Bronchial epithelial cell (primary cell): ENCODE data around the gene SLC7A10. TPM values are rescaled to one million over a fixed set of nuclear protein-coding genes. Genes with fewer than 3 reads are reported as not detected.

Experiments used
- DNase-seq: peaks from one replicate; pipeline ENCODE4 v3.0.0-alpha.2; 2010; ENCODE audit warnings: low read depth
- FAIRE-seq: peaks from 2 replicates; lab custom pipeline; 2011; peaks lifted over from hg19 to GRCh38; lab: Jason Lieb, UNC
- H3K27me3 ChIP-seq: 2 replicates; pipeline ENCODE4 v1.5.1; 2011; ENCODE audit warnings: low read length; ENCODE audit not compliant: control insufficient read depth, insufficient read depth
- H3K36me3 ChIP-seq: 2 replicates; pipeline ENCODE4 v1.5.1; 2011; ENCODE audit warnings: low read length; ENCODE audit not compliant: control insufficient read depth, insufficient read depth
- H3K4me3 ChIP-seq: 2 replicates; pipeline ENCODE4 v1.5.1; 2011; ENCODE audit warnings: mild to moderate bottlenecking, low read depth, low read length, control low read depth
- total RNA-seq: library from RNA; depleted of rRNA; stranded (reverse); fragments of >200 nt; gene quantifications from 2 replicates; pipeline ENCODE4 v1.2.1, GENCODE V29; 2014
- TF ChIP-seq, protein P1 (sequence below): IDR thresholded peaks from 2 replicates; pipeline ENCODE4 v1.5.1; 2011; ENCODE audit warnings: mild to moderate bottlenecking, moderate library complexity, low read length, control low read depth, inconsistent platforms; ENCODE audit not compliant: insufficient read depth, severe bottlenecking

SLC7A10 gene
- total RNA-seq, 1 donor from 2014 or later = not detected

DNA sequence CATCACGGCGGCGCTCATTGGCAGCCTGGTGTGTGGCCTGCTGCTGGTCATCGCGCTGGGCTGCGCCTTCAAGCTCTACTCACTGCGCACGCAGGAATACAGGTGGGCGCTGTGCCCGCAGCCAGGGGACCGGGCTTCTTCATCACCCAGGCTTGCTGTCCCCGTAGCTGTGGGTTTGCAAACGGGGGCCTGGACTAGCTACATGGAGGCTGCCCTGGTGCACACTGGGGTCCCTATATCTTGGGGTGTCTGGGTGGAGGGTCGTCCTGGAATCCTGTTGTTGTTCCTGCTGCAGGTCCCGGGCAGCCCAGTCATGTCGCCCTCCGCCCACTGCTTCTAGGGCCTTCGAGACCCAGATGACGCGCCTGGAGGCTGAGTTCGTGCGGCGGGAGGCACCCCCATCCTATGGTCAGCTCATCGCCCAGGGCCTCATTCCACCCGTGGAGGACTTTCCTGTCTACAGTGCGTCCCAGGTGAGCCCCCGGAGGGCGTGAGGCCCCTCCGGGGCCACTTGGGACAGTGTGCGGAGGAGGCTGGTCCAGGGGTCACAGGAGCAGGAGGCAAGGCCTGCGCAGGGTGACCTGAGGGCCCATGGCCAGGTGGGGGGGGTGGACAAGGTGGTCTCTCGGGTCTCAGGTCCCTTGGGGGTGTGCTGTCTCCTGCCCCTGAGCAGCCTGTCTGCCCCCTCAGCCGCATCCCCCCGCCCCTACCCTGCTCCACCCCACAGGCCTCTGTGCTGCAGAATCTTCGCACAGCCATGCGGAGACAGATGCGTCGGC, 19.2 kb downstream of the SLC7A10 start:
- TF ChIP-seq, protein P1, sequence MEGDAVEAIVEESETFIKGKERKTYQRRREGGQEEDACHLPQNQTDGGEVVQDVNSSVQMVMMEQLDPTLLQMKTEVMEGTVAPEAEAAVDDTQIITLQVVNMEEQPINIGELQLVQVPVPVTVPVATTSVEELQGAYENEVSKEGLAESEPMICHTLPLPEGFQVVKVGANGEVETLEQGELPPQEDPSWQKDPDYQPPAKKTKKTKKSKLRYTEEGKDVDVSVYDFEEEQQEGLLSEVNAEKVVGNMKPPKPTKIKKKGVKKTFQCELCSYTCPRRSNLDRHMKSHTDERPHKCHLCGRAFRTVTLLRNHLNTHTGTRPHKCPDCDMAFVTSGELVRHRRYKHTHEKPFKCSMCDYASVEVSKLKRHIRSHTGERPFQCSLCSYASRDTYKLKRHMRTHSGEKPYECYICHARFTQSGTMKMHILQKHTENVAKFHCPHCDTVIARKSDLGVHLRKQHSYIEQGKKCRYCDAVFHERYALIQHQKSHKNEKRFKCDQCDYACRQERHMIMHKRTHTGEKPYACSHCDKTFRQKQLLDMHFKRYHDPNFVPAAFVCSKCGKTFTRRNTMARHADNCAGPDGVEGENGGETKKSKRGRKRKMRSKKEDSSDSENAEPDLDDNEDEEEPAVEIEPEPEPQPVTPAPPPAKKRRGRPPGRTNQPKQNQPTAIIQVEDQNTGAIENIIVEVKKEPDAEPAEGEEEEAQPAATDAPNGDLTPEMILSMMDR = no peak
- DNase-seq = no peak
- Histone ChIP-seq H3K27me3 (no peaks in the 10 kb centered on the region), H3K4me3 (no peak overlapping the region), H3K36me3 (no peaks in the 10 kb centered on the region)
- no peak for FAIRE-seq

DNA sequence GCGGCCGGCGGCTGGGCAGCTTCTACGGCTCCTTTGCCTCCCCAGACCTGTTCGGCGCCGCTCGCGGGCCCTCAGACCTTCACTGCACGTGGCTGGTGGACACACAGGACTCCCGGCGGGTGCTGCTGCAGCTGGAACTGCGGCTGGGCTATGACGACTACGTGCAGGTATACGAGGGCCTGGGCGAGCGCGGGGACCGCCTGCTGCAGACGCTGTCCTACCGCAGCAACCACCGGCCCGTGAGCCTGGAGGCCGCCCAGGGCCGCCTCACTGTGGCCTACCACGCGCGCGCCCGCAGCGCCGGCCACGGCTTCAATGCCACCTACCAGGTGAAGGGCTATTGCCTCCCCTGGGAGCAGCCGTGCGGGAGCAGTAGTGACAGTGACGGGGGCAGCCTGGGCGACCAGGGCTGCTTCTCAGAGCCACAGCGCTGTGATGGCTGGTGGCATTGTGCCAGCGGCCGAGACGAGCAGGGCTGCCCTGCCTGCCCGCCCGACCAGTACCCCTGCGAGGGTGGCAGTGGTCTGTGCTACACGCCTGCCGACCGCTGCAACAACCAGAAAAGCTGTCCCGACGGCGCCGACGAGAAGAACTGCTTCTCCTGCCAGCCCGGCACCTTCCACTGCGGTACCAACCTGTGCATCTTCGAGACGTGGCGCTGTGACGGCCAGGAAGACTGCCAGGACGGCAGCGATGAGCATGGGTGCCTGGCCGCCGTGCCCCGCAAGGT, 20.0 kb downstream of the SLC7A10 start:
- TF ChIP-seq, protein P1 = no peak
- DNase-seq (no peak), FAIRE-seq (no peak)
- Histone ChIP-seq H3K36me3 (no peaks in the 10 kb centered on the region), H3K27me3 (no peaks in the 10 kb centered on the region), H3K4me3 (no peak overlapping the region)

DNA sequence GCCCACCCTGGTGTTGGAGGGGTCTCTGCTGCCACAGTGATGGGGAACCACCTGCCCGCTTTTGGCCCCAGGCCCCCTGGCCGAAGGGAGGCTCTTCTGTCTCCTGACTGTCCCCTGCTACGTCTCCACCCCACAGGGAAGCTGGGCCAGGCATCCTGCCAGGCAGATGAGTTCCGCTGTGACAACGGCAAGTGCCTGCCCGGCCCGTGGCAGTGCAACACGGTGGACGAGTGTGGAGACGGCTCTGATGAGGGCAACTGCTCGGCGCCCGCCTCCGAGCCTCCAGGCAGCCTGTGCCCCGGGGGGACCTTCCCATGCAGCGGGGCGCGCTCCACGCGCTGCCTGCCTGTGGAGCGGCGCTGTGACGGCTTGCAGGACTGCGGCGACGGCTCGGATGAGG, 20.5 kb downstream of the SLC7A10 start:
- Histone ChIP-seq H3K36me3 (no peaks in the 10 kb centered on the region), H3K4me3 (no peak overlapping the region), H3K27me3 (no peaks in the 10 kb centered on the region)
- FAIRE-seq (no peak), DNase-seq (no peak)
- TF ChIP-seq, protein P1 = no peak

DNA sequence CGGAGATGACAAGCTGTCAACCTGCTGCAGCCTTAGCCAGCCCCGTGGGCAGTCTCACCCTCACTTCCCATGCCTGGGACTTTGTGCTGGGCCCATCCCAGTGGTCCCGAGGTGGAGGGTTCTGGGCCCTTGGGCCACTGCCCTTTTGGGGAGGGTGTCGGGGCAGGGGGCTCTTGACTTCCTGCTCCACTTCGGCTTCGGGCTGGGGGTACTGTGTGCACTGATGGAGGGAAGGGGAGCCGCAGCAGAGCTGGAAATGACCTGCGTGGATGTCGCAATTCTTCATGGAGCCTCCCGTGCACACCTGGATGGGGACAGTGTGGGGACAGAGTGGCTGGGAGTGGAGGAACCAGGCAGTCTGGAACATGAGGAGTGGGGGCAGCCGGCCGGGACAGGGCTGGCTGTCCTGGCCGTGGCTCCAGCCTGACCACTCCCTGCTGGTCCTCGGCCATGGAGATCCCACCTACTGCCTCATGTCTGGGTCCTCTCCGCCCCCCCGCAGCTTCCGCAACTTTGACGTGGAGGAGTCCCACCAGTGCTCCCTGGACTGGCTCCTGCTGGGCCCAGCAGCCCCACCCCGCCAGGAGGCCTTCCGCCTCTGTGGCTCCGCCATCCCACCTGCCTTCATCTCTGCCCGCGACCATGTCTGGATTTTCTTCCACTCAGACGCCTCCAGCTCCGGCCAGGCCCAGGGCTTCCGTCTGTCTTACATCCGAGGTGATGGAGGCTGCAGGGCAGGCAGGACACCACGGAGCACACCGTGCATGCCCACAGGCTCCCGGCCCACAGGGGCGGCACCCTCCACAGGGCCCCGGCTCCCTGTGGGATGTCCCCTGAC, 21.3 kb downstream of the SLC7A10 start:
- H3K36me3 ChIP-seq = no peaks in the 10 kb centered on the region
- TF ChIP-seq, protein P1 = no peak
- H3K4me3 ChIP-seq = no peak overlapping the region
- FAIRE-seq (no peak), DNase-seq (no peak)
- H3K27me3 ChIP-seq = no peaks in the 10 kb centered on the region

DNA sequence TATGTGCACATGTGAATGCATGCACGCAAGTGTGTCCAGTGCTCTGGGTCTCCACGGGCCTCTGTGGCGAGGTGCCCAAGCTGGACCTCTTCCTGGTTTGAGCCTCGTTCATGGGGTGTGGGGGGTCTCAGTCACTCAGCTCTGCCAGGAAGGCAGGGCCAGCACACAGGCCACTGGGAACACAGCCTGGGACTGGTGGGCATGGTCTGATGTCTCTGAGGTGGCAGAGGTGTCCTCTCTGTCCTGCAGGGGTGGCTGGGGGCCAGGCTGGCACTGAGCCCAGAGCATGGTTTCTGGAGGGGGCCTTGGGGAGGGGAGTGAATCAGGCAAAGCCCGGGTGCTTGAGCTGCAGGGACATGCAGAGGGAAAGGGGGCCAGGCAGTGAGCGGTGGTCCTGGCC, 22.1 kb downstream of the SLC7A10 start:
- no peaks in the 10 kb centered on the region for H3K36me3 ChIP-seq
- H3K27me3 ChIP-seq = no peaks in the 10 kb centered on the region
- TF ChIP-seq, protein P1 = no peak
- H3K4me3 ChIP-seq = no peak overlapping the region
- DNase-seq (no peak), FAIRE-seq (no peak)
